Measurements from ENCODE around the gene ADGRV1.

ADGRV1 gene

DNA sequence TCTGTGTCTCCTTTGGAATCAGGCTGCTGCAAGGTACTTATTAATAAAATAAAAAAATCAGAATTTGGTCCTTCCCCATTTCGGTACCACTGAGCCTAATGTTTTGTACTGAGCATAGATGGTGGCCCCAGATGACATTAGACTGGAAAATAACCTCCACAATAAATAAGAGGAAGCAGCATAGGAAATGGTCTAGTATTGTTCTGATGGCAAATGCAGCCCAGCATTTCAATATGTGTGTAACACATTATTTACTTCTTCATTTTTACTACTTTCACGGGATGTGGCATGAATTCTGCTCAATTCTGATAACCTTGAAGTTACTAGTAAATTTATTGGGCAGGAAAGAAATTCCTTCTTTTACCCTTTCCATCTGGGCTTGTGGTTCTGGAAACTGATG is 295.6 kb downstream of the ADGRV1 start:
- Histone ChIP-seq H3F3A (ENCODE audit: insufficient read depth) (no peaks in the 10 kb centered on the region), H3K9me3 (ENCODE audit: insufficient read depth, low read length) (no peaks in the 10 kb centered on the region), H3K9ac (ENCODE audit: low read length) (no peak overlapping the region), H3K27me3 (ENCODE audit: low read length) (no peaks in the 10 kb centered on the region), H3K9me2 (replicated peaks; ENCODE audit: insufficient read depth, low read length) (no peaks in the 10 kb centered on the region), H3K4me3 (ENCODE audit: insufficient read depth, low read length, poor library complexity, severe bottlenecking) (no peak overlapping the region), H3K36me3 (ENCODE audit: low read length) (no peaks in the 10 kb centered on the region), H2AFZ (ENCODE audit: low read depth, low read length, severe bottlenecking) (no peak overlapping the region), H3K4me2 (ENCODE audit: low read depth, low read length, poor library complexity, severe bottlenecking) (no peak overlapping the region), H3K79me2 (ENCODE audit: insufficient read depth, low read length) (no peaks in the 10 kb centered on the region), H4K20me1 (ENCODE audit: low read depth, low read length) (no peaks in the 10 kb centered on the region), H3K27ac (ENCODE audit: low read depth, low read length) (no peak overlapping the region)
- TF ChIP-seq, protein P1, sequence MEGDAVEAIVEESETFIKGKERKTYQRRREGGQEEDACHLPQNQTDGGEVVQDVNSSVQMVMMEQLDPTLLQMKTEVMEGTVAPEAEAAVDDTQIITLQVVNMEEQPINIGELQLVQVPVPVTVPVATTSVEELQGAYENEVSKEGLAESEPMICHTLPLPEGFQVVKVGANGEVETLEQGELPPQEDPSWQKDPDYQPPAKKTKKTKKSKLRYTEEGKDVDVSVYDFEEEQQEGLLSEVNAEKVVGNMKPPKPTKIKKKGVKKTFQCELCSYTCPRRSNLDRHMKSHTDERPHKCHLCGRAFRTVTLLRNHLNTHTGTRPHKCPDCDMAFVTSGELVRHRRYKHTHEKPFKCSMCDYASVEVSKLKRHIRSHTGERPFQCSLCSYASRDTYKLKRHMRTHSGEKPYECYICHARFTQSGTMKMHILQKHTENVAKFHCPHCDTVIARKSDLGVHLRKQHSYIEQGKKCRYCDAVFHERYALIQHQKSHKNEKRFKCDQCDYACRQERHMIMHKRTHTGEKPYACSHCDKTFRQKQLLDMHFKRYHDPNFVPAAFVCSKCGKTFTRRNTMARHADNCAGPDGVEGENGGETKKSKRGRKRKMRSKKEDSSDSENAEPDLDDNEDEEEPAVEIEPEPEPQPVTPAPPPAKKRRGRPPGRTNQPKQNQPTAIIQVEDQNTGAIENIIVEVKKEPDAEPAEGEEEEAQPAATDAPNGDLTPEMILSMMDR (IDR thresholded peaks at IDR 0.05; ENCODE audit: insufficient read depth, low read length, poor library complexity, severe bottlenecking), result no peak
- no peak for TF ChIP-seq EZH2phosphoT487 (conservative IDR thresholded peaks at IDR 0.05; ENCODE audit: low read length)

DNA sequence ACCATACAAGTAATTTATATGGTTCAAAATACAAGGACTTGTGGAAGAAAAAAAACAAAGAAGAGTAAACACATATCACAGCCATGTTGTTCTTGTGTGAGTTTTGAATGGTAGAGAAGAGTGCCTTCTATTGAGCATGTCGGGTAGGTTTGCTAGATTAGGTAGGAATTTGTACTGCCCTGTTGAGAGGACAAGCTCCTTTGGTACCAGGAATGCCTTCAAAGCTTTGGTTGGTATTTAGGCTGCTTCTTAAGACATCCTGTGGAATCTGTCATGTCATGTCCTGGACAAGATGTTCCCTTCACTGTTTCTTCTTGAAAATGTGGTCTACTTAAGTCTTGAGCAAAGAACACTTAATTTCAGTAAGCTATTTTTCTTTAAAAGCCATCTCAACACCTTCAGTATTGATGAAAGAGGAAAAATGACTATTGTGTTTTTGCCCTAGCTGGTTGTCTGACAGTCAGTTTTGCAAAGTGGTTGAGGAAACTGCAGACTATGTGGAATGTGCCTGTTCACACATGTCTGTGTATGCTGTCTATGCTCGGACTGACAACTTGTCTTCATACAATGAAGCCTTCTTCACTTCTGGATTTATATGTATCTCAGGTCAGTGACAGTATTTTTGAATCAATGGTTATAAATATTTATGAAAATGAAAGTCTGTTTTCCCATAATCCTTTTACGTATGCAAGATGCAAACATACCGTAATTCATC is 296.9 kb downstream of the ADGRV1 start:
- Histone ChIP-seq H3K9me2 (replicated peaks; ENCODE audit: insufficient read depth, low read length) (no peaks in the 10 kb centered on the region), H3K4me2 (ENCODE audit: low read depth, low read length, poor library complexity, severe bottlenecking) (no peak overlapping the region), H3K79me2 (ENCODE audit: insufficient read depth, low read length) (no peaks in the 10 kb centered on the region), H3K9ac (ENCODE audit: low read length) (no peak overlapping the region), H4K20me1 (ENCODE audit: low read depth, low read length) (no peaks in the 10 kb centered on the region), H3K27ac (ENCODE audit: low read depth, low read length) (no peak overlapping the region), H3F3A (ENCODE audit: insufficient read depth) (no peaks in the 10 kb centered on the region), H3K36me3 (ENCODE audit: low read length) (no peaks in the 10 kb centered on the region), H3K4me3 (ENCODE audit: insufficient read depth, low read length, poor library complexity, severe bottlenecking) (no peak overlapping the region), H2AFZ (ENCODE audit: low read depth, low read length, severe bottlenecking) (no peak overlapping the region), H3K27me3 (ENCODE audit: low read length) (no peaks in the 10 kb centered on the region), H3K9me3 (ENCODE audit: insufficient read depth, low read length) (no peaks in the 10 kb centered on the region)
- TF ChIP-seq, protein P1 (IDR thresholded peaks at IDR 0.05; ENCODE audit: insufficient read depth, low read length, poor library complexity, severe bottlenecking), result no peak
- TF ChIP-seq EZH2phosphoT487 (conservative IDR thresholded peaks at IDR 0.05; ENCODE audit: low read length), result no peak

DNA sequence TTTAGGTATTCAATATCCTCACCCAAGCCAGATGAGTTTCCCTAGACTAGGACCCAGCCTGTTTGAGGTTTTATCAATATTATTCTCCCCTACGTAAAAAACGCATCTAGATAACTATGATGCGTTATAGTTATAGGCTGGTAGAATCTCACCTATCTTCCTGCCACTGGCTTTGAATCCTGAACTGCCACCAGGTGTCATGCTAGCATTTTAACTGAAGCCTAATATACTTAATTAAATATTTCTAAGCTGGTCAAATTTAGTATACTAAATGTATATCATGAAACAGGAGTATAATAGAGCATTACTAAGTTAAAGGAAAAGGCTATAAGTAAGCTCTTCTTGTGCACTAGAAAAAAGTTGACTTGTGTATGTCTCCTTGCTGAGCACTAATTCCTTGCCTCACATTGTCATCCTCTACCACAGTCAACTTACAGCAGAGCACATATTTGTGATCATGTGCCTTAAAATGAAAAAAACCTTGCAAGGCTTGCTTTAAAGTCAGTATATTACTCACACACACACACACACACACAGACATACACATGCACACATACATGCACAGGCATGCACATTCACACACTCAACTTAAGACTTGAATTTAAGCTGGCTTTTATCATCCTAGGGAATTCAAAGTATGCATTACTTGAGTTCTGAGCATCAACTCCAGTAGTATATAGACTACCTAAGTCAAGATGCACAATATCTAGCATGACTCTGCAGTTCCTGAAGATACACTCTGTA is 303.4 kb downstream of the ADGRV1 start:
- Histone ChIP-seq H3K9ac (ENCODE audit: low read length) (no peak overlapping the region), H2AFZ (ENCODE audit: low read depth, low read length, severe bottlenecking) (no peak overlapping the region), H3K9me2 (replicated peaks; ENCODE audit: insufficient read depth, low read length) (no peaks in the 10 kb centered on the region), H3K9me3 (ENCODE audit: insufficient read depth, low read length) (no peaks in the 10 kb centered on the region), H3K27me3 (ENCODE audit: low read length) (no peaks in the 10 kb centered on the region), H3K27ac (ENCODE audit: low read depth, low read length) (no peak overlapping the region), H3K4me3 (ENCODE audit: insufficient read depth, low read length, poor library complexity, severe bottlenecking) (no peak overlapping the region), H3F3A (ENCODE audit: insufficient read depth) (no peaks in the 10 kb centered on the region), H3K4me2 (ENCODE audit: low read depth, low read length, poor library complexity, severe bottlenecking) (no peak overlapping the region), H3K79me2 (ENCODE audit: insufficient read depth, low read length) (no peaks in the 10 kb centered on the region), H3K36me3 (ENCODE audit: low read length) (no peaks in the 10 kb centered on the region), H4K20me1 (ENCODE audit: low read depth, low read length) (no peaks in the 10 kb centered on the region)
- TF ChIP-seq EZH2phosphoT487 (conservative IDR thresholded peaks at IDR 0.05; ENCODE audit: low read length), result no peak
- TF ChIP-seq, protein P1 (IDR thresholded peaks at IDR 0.05; ENCODE audit: insufficient read depth, low read length, poor library complexity, severe bottlenecking), result no peak

All from SU-DHL-6 (cell line).